ENCODE results near the gene MIGA1. TPM values are rescaled to one million over a fixed set of nuclear protein-coding genes. Genes with fewer than 3 reads are reported as not detected.
A peak's percentile ranks its signal among the peaks of the same experiment; 100 is the strongest.

The MIGA1 gene
- total and polyA plus RNA-seq, 9 of the 15 experiments (the other 6 are each of a cell fraction or from before 2014, with no cell fraction given): 1.6 to 5.1 (median 2.9) TPM

DNA sequence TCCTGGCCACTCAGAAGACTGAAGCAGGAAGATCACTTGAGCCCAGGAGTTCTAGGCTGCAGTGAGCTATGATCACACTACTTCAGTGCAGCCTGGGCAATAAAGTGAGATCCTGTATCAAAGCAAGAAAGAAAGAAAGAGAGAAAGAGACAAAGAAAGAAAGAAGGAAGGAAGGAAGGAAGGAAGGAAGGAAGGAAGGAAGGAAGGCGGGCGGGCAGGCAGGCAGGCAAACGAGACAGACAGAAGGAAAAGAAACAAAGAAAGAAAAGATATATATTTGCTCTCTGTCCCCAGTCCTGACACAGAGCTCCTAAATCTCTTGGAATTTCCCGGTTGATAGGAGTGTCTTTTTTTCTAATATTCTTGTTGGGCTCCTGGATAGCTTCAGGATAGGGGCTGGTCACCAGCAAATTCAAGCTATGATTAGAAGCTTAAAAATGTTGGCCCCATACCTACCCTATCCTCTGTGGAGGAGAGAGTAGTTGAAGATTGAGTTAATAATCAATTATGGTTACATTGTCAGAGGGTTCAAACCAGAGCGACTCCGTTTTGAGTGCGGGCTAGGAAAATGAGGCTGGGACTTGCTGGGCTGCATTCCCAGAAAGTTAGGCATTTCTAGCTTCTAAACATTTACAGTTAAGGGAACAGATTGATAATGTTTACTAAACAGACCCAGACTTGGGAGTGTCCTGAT lies 3.3 kb upstream of the MIGA1 start:
- WGBS (ENCODE audit: insufficient coverage, low coverage, missing lambda C conversion rate): 77% methylated on average over 6 of the region's 7 CpGs

More for the DNA sequence above, 3.3 kb upstream of the MIGA1 start:
- H3K4me2 ChIP-seq (ENCODE audit: insufficient read depth, low read length): no peak overlapping the region
- POLR2A ChIA-PET: interaction anchor here (0.6 kb wide), 1 partner anchor 36 kb away, joined by 3 read pairs; no protein-coding TSS in a partner anchor
- H3K9me3 ChIP-seq (replicated peaks; ENCODE audit: control insufficient read depth, insufficient read depth, low read depth, low read length): no peaks in the 10 kb centered on the region
- H3K36me3 ChIP-seq (ENCODE audit: control insufficient read depth, insufficient read depth, low read length): no peaks in the 10 kb centered on the region
- in situ Hi-C loops (cut with MboI): no loop called here
- no peak for FAIRE-seq
- no TSS peak for BruUV-seq (replicated peaks)
- ATAC-seq: no peak
- no peaks in the 10 kb centered on the region for H4K20me1 ChIP-seq (replicated peaks; ENCODE audit: control insufficient read depth, insufficient read depth, low read length)
- no peaks in the 10 kb centered on the region for H3K9me1 ChIP-seq (ENCODE audit: control insufficient read depth, insufficient read depth, low read length)
- TF ChIP-seq SUPT5H (IDR thresholded peaks at IDR 0.05) (no peak), NFRKB (IDR thresholded peaks at IDR 0.05; ENCODE audit: low read depth) (no peak), SMAD1 (IDR thresholded peaks at IDR 0.05; ENCODE audit: low read depth, low read length, partially characterized antibody) (no peak), PCBP1 (IDR thresholded peaks at IDR 0.05; ENCODE audit: low read depth, low read length, poor library complexity, severe bottlenecking) (no peak), MAFK (IDR thresholded peaks at IDR 0.05; ENCODE audit: low read length) (no peak), SMARCE1 (IDR thresholded peaks at IDR 0.05) (no peak), ZFP30 (CRISPR knock-in tag; IDR thresholded peaks at IDR 0.05; ENCODE audit: borderline replicate concordance) (no peak), ZNF449 (CRISPR knock-in tag; IDR thresholded peaks at IDR 0.05) (no peak), PHF8 (IDR thresholded peaks at IDR 0.05; ENCODE audit: borderline replicate concordance, low read length) (no peak), ZBTB43 (CRISPR knock-in tag; IDR thresholded peaks at IDR 0.05) (no peak), RNF219 (CRISPR knock-in tag; IDR thresholded peaks at IDR 0.05) (no peak)
- TF ChIP-seq, protein P1, sequence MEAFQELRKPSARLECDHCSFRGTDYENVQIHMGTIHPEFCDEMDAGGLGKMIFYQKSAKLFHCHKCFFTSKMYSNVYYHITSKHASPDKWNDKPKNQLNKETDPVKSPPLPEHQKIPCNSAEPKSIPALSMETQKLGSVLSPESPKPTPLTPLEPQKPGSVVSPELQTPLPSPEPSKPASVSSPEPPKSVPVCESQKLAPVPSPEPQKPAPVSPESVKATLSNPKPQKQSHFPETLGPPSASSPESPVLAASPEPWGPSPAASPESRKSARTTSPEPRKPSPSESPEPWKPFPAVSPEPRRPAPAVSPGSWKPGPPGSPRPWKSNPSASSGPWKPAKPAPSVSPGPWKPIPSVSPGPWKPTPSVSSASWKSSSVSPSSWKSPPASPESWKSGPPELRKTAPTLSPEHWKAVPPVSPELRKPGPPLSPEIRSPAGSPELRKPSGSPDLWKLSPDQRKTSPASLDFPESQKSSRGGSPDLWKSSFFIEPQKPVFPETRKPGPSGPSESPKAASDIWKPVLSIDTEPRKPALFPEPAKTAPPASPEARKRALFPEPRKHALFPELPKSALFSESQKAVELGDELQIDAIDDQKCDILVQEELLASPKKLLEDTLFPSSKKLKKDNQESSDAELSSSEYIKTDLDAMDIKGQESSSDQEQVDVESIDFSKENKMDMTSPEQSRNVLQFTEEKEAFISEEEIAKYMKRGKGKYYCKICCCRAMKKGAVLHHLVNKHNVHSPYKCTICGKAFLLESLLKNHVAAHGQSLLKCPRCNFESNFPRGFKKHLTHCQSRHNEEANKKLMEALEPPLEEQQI (IDR thresholded peaks at IDR 0.05): no peak
- TF ChIP-seq, protein P2, sequence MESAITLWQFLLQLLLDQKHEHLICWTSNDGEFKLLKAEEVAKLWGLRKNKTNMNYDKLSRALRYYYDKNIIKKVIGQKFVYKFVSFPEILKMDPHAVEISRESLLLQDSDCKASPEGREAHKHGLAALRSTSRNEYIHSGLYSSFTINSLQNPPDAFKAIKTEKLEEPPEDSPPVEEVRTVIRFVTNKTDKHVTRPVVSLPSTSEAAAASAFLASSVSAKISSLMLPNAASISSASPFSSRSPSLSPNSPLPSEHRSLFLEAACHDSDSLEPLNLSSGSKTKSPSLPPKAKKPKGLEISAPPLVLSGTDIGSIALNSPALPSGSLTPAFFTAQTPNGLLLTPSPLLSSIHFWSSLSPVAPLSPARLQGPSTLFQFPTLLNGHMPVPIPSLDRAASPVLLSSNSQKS (CRISPR knock-in tag; IDR thresholded peaks at IDR 0.05): no peak
- intact Hi-C loops (cut with micrococcal nuclease): loop anchor here (2.0 kb wide), 1 partner anchor 19 kb away; no protein-coding TSS in a partner anchor
- H3K9ac ChIP-seq (ENCODE audit: insufficient read depth in 1 of 2, low read depth in 2 of 2, low read length in 2 of 2): no peak overlapping the region
- peaks cover 0 to 6% of the 10 kb centered on the region in 2 experiments; a peak in 2 of 5 replicates for H3K4me1 ChIP-seq (replicated peaks in 1 of 2; ENCODE audit: control insufficient read depth in 2 of 2, insufficient read depth in 2 of 2, low read length in 2 of 2)
- DNase-seq (ENCODE audit: extremely low read depth in 1 of 4, low spot score in 3 of 4): no peak
- H3K27ac ChIP-seq (ENCODE audit: extremely low read depth, low read depth, low read length): no peak overlapping the region
- H3K79me2 ChIP-seq (ENCODE audit: control insufficient read depth, insufficient read depth, low read length): peaks cover 18% of the 10 kb centered on the region
- CTCF ChIA-PET (ENCODE audit: low intra/inter-chr PET ratio): no interaction called here
- no peak overlapping the region for H3K4me3 ChIP-seq
- H3K27me3 ChIP-seq (ENCODE audit: control insufficient read depth in 2 of 2, insufficient read depth in 2 of 2, low read length in 2 of 2): no peaks in the 10 kb centered on the region
- H2AFZ ChIP-seq (ENCODE audit: low read depth, low read length): 0 out of 2 replicates have a peak overlapping the region, but pooled peaks have one; percentile 47

Data from K562 (cell line).